GM12875 (cell line): Measurements from ENCODE around the gene MIPOL1.

ENCODE experiments used
- H3K4me3 ChIP-seq: one replicate; pipeline ENCODE4 v1.5.1; 2011; ENCODE audit warnings: low read depth, low read length, control low read depth
- CTCF ChIP-seq: IDR thresholded peaks from 2 replicates; pipeline ENCODE4 v1.5.1; 2011; ENCODE audit warnings: low read depth, mild to moderate bottlenecking, control low read depth, inconsistent platforms, low read length, moderate library complexity, borderline replicate concordance; ENCODE audit not compliant: insufficient read depth

MIPOL1 gene

GRCh38 chr14:37580146-37580545 lies 382.4 kb downstream of the MIPOL1 start:
- H3K4me3 ChIP-seq = no peak overlapping the region
- no peak for TF ChIP-seq CTCF

GRCh38 chr14:37583358-37584210 lies 385.8 kb downstream of the MIPOL1 start:
- no peak for TF ChIP-seq CTCF
- no peak overlapping the region for H3K4me3 ChIP-seq

GRCh38 chr14:37584211-37585100 lies 386.7 kb downstream of the MIPOL1 start:
- no peak overlapping the region for H3K4me3 ChIP-seq

GRCh38 chr14:37585101-37585511 lies 387.4 kb downstream of the MIPOL1 start:
- no peak overlapping the region for H3K4me3 ChIP-seq

More at GRCh38 chr14:37584211-37585100, 386.7 kb downstream of the MIPOL1 start:
- no peak for TF ChIP-seq CTCF

GRCh38 chr14:37585971-37586796 lies 388.4 kb downstream of the MIPOL1 start:
- TF ChIP-seq CTCF = no peak
- H3K4me3 ChIP-seq = no peak overlapping the region

More at GRCh38 chr14:37585101-37585511, 387.4 kb downstream of the MIPOL1 start:
- no peak for TF ChIP-seq CTCF

GRCh38 chr14:37586797-37587130 lies 389.0 kb downstream of the MIPOL1 start:
- H3K4me3 ChIP-seq = no peak overlapping the region
- no peak for TF ChIP-seq CTCF
